Memory B cell (primary cell): ENCODE measurements around the gene PTDSS2.
"Not testable (repeated sequence)": the region's sequence is repeated elsewhere in the genome, so short reads cannot be mapped to it uniquely, and the experiment has no call there.

Source experiments
- ATAC-seq: fragments of 150-1000 bp; cut with Tn5 transposase; 2 replicates; pipeline ENCODE4 v1.10.0; 2021; ENCODE audit warnings: low read depth, mild to moderate bottlenecking, moderate library complexity
- DNase-seq, 2 donors: peaks; one replicate each; pipeline ENCODE4 v3.0.0; 2022; ENCODE audit warnings: low spot score in 2 of 2
- H3K27ac Mint-ChIP-seq: one replicate; pipeline ENCODE4 v1.8.0; 2022; ENCODE audit warnings: mild to moderate bottlenecking, moderate library complexity, mixed read lengths
- H3K27me3 Mint-ChIP-seq: one replicate; pipeline ENCODE4 v1.8.0; 2022; ENCODE audit warnings: mixed read lengths
- H3K36me3 Mint-ChIP-seq: one replicate; pipeline ENCODE4 v1.8.0; 2022; ENCODE audit warnings: mild to moderate bottlenecking, mixed read lengths
- H3K4me1 Mint-ChIP-seq: one replicate; pipeline ENCODE4 v1.8.0; 2022; ENCODE audit warnings: mixed read lengths
- H3K4me3 Mint-ChIP-seq: one replicate; pipeline ENCODE4 v1.8.0; 2022; ENCODE audit warnings: mild to moderate bottlenecking, moderate library complexity, mixed read lengths
- H3K9me3 Mint-ChIP-seq: one replicate; pipeline ENCODE4 v1.8.0; 2022; ENCODE audit warnings: mixed read lengths

The PTDSS2 gene

DNA sequence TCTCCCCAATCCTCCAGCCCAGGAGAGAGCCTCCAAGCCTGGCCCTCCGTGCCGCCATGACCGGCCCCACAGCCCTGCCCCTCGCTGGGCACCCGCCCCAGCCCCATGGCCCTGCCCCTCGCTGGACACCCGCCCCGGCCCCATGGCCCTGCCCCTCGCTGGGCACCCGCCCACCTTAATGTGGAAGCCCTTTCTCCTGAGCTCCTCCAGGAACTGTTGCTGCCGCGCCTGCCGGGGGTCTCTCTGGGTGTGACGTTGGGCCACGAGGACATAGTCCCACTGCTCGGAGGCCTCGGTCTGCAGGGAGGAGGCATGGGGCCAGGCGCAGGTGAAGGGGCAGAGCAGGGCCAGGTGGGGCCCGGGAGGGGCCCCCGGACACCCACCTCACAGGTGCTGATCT is 16.4 kb upstream of the PTDSS2 start:
- Mint-ChIP-seq H3K4me3 (no peak overlapping the region), H3K27me3 (no peaks in the 10 kb centered on the region), H3K4me1 (peaks cover 10% of the 10 kb centered on the region), H3K9me3 (no peaks in the 10 kb centered on the region), H3K27ac (no peak overlapping the region), H3K36me3 (peaks cover 11% of the 10 kb centered on the region)
- DNase-seq (no peak), ATAC-seq (no peak)

GRCh38 chr11:434496-434895 is 15.6 kb upstream of the PTDSS2 start:
- Mint-ChIP-seq H3K9me3 (no peaks in the 10 kb centered on the region), H3K27me3 (no peaks in the 10 kb centered on the region), H3K36me3 (peaks cover 5% of the 10 kb centered on the region), H3K4me3 (no peak overlapping the region), H3K4me1 (peaks cover 10% of the 10 kb centered on the region), H3K27ac (no peak overlapping the region)
- DNase-seq (no peak), ATAC-seq (no peak)

DNA sequence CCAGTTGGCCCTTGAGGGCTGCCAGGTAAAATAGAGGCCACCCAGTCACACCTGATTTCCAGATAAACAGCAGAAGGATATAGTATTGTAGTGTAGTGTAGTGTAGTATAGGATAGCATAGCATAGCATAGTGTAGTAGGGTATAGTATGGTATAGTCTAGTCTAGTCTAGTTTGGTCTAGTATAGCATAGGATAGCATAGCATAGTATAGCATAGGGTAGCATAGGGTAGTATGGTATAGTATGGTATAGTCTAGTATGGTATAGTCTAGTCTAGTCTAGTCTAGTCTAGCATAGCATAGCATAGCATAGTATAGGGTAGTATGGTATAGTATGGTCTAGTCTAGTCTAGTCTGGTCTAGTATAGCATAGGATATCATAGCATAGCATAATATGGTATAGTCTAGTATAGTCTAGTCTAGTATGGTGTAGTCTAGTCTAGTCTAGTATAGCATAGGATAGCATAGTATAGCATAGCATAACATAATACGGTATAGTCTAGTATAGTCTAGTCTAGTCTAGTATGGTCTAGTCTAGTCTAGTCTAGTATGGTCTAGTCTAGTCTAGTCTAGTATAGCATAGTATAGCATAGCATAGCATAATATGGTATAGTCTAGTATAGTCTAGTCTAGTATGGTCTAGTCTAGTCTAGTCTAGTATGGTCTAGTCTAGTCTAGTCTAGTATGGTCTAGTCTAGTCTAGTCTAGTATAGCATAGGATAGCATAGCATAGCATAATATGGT is 14.9 kb upstream of the PTDSS2 start:
- not testable (repeated sequence) for ATAC-seq, H3K27me3 Mint-ChIP-seq, DNase-seq, H3K4me3 Mint-ChIP-seq, H3K36me3 Mint-ChIP-seq, H3K9me3 Mint-ChIP-seq, H3K27ac Mint-ChIP-seq
- peaks cover 17% of the 10 kb centered on the region for H3K4me1 Mint-ChIP-seq

DNA sequence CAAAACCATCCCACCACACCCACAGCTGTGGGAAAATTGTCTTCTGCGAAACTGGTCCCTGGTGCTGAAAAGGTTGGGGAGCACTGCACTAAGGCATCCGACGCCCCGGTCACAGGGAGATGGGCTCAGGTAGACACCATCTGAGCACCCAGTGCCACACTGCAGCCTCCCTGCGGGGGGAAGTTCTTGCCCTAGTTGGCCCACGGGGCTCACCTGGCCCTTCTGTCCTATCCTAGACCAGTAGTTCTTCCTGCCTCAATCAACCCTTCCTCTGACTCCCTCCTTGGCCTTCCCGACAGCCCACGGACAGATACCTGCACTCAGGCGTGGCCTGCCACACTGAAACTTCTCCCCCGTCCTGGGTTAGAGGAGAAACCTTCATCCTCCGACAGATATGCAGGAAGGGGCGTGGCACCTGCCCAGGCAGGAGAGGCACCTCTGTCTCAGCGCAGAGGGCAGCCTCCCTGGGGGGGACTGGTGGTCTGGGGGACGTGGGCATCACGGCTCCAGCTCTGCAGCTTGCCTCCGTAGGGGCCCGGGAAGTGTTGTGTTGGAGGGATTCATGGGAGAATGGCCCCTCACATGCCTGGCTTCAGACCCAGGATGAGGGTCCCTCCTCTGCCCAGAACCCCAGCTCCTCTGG is 12.7 kb upstream of the PTDSS2 start:
- ATAC-seq = no peak
- DNase-seq = no peak
- Mint-ChIP-seq H3K27ac (no peak overlapping the region), H3K9me3 (no peaks in the 10 kb centered on the region), H3K4me3 (no peak overlapping the region), H3K4me1 (peaks cover 25% of the 10 kb centered on the region), H3K36me3 (peaks cover 5% of the 10 kb centered on the region), H3K27me3 (no peaks in the 10 kb centered on the region)

- Mint-ChIP-seq H3K36me3 (peaks cover 2% of the 10 kb centered on the region), H3K9me3 (no peaks in the 10 kb centered on the region), H3K4me3 (no peak overlapping the region), H3K27ac (no peak overlapping the region), H3K4me1 (peaks cover 25% of the 10 kb centered on the region), H3K27me3 (no peaks in the 10 kb centered on the region)
- ATAC-seq = no peak
- DNase-seq = no peak
Measured at GRCh38 chr11:438101-438844, 11.8 kb upstream of the PTDSS2 start.

GRCh38 chr11:439315-440064 is 10.6 kb upstream of the PTDSS2 start:
- H3K36me3 Mint-ChIP-seq = peaks cover 2% of the 10 kb centered on the region
- no peak for ATAC-seq
- H3K4me1 Mint-ChIP-seq = peaks cover 25% of the 10 kb centered on the region
- DNase-seq = no peak
- H3K27ac Mint-ChIP-seq = no peak overlapping the region
- peak overlapping the region; percentile 38 for H3K4me3 Mint-ChIP-seq
- no peaks in the 10 kb centered on the region for H3K9me3 Mint-ChIP-seq
- H3K27me3 Mint-ChIP-seq = no peaks in the 10 kb centered on the region

GRCh38 chr11:440065-441042 is 9.7 kb upstream of the PTDSS2 start:
- no peaks in the 10 kb centered on the region for H3K27me3 Mint-ChIP-seq
- H3K27ac Mint-ChIP-seq = peak overlapping the region; percentile 43
- ATAC-seq (no peak), DNase-seq (no peak)
- peak overlapping the region; percentile 63 for H3K4me3 Mint-ChIP-seq
- H3K4me1 Mint-ChIP-seq = peaks cover 21% of the 10 kb centered on the region
- H3K36me3 Mint-ChIP-seq = peaks cover 2% of the 10 kb centered on the region
- no peaks in the 10 kb centered on the region for H3K9me3 Mint-ChIP-seq

- H3K4me3 Mint-ChIP-seq = peak overlapping the region; percentile 63
- H3K9me3 Mint-ChIP-seq = no peaks in the 10 kb centered on the region
- no peaks in the 10 kb centered on the region for H3K27me3 Mint-ChIP-seq
- no peak for DNase-seq
- ATAC-seq = no peak
- H3K4me1 Mint-ChIP-seq = peaks cover 21% of the 10 kb centered on the region
- peak overlapping the region; percentile 43 for H3K27ac Mint-ChIP-seq
- H3K36me3 Mint-ChIP-seq = peaks cover 2% of the 10 kb centered on the region
Measured at GRCh38 chr11:441043-441417, 9.0 kb upstream of the PTDSS2 start.

DNA sequence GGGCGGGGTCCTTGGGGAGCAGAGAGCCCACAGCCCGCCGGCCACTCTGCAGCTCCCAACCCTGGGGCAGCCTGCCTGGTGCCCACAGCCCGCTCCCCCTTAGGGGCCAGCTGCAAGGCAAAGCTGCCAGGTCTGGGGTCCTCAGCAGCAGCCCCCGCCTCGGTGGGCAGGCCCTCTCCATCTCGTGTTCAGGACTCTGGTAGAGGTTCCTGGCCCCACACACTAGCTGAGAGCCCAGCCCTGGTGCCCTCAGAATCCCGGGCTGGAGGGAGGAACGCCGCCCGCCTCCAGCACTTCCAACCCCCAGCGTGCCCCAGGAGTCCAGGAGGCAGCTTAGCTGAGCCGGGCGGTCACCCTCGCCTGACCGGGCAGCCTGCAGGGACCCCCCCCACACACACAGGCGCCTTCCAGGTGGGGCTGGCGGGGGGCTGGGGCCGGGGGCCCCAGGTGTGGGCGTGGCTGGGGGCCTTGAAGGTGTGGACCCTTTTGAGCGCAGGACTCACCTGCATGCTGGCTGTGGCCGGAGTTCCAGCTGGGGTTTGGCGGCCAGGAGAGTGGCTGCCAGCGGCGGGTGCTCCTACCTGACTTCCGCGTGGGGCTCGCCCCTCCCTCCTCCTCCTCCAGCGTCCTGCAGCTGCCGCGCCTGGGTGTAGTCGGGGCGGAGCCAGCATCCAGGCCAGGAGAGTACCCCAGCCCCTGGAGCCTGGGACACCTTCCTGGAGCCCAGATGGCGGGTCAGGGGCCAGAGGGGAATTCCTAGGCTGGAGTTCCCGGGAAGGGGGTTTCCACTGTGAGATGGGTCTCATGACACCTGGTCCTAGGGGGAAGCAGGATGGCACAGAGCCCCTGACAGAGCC is 8.4 kb upstream of the PTDSS2 start, which contains the start of gene ANO9:
Gene ANO9, minus strand, starts transcription at position 594 of the 857 bp plus-strand sequence. Its CDS starts 85 bp downstream, at position 509.
- DNase-seq = peak; percentile 54 to 56
- H3K4me3 Mint-ChIP-seq = peak within 1 kb of the TSS; percentile 75
- no peaks in the 10 kb centered on the region for H3K27me3 Mint-ChIP-seq
- peaks cover 18% of the 10 kb centered on the region for H3K4me1 Mint-ChIP-seq
- peak; percentile 91 for ATAC-seq
- peak within 1 kb of the TSS; percentile 50 for H3K27ac Mint-ChIP-seq
- H3K36me3 Mint-ChIP-seq = no peaks in the 10 kb centered on the region
- H3K9me3 Mint-ChIP-seq = no peaks in the 10 kb centered on the region

DNA sequence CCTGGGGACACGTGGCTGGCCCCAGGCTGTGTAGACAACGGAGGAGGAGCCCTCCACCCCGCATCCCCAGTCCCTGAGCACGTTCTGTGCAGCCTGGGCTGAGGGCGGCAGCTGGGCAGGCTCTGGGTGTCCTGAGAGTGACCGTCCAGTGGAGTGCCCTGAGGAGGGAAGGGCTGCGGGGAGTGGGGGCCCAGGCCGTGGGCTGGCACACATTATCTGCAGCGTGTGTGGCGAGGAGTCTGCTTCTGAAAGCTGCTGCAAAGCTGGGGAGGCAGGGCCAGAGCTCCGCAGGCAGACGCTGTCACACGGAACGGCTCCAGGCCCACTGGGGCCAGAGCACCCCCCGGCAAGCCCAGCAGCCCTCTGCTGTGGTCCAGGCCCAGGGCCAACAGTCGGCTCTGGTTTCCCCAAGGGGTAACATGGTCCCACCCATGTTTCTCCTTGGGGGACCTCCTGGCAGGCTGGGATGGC is 7.4 kb upstream of the PTDSS2 start:
- no peaks in the 10 kb centered on the region for H3K36me3 Mint-ChIP-seq
- ATAC-seq = no peak
- H3K27ac Mint-ChIP-seq = no peak overlapping the region
- H3K4me1 Mint-ChIP-seq = peaks cover 15% of the 10 kb centered on the region
- no peaks in the 10 kb centered on the region for H3K9me3 Mint-ChIP-seq
- DNase-seq = no peak
- no peaks in the 10 kb centered on the region for H3K27me3 Mint-ChIP-seq
- no peak overlapping the region for H3K4me3 Mint-ChIP-seq

DNA sequence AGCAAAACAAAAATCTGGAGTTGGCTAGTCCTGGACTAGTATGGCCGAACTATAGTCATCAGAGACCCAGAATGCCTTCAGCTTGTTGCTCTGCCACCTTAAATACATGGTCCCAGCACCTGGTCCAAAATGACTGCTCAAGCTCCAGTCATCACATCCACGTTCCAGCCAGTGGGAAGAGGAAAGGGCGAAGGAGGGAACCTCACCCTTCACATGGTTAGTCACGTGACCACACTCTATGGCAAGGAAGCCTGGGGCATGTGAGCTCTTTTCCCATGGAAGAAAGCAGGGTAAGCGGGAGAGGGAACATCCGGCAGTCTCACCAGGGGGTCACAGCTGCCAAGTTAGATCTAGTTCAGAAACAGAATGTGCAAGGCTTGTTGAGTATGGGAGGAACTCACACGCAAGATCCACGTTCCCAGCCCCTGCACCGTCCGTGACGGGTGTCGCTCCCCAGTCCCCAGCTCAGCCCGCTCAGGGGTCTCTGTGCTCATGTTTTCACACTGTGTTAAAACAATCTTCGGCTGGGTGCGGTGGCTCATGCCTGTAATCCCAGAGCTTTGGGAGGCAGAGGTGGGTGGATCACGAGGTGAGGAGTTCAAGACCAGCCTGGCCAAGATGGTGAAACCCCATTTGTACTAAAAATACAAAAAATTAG is 6.4 kb upstream of the PTDSS2 start:
- Mint-ChIP-seq H3K27ac (peak overlapping the region; percentile 68), H3K9me3 (no peaks in the 10 kb centered on the region), H3K4me3 (no peak overlapping the region), H3K27me3 (no peaks in the 10 kb centered on the region), H3K4me1 (peaks cover 17% of the 10 kb centered on the region), H3K36me3 (no peaks in the 10 kb centered on the region)
- ATAC-seq (no peak), DNase-seq (no peak)
